Lower leg skin (tissue), 3 donors: ENCODE measurements around the gene CCDC93.

Source experiments
- CTCF ChIP-seq, 3 donors: fragments of 450-650 bp; IDR thresholded peaks; one replicate each; pipeline ENCODE4 v1.5.1; 2016; ENCODE audit warnings: antibody characterized with exemption in 3 of 3, mild to moderate bottlenecking in 3 of 3, moderate library complexity in 2 of 3
- POLR2A ChIP-seq, 2 donors: fragments of 450-650 bp; IDR thresholded peaks; one replicate each; pipeline ENCODE4 v1.6.1; 2016 to 2017; ENCODE audit warnings: antibody characterized with exemption in 2 of 2, mild to moderate bottlenecking in 1 of 2, moderate library complexity in 1 of 2

- TF ChIP-seq CTCF (IDR thresholded peaks at IDR 0.05) (no peak), POLR2A (IDR thresholded peaks at IDR 0.05) (no peak)
Measured at GRCh38 chr2:118010473-118010872, 3.4 kb downstream of the CCDC93 start.
